Activated CD8-positive, alpha-beta memory T cell treated with anti-CD3 and anti-CD28 coated beads for 24 hours (primary cell): ENCODE data around the gene PRKAG2.

Experiments used
- DNase-seq: peaks from one replicate; pipeline ENCODE4 v3.0.0-alpha.2; 2020

The PRKAG2 gene

GRCh38 chr7:151720280-151720679 lies 156.6 kb downstream of the PRKAG2 start:
- no peak for DNase-seq

- no peak for DNase-seq
Observed at GRCh38 chr7:151719897-151720242, 157.0 kb downstream of the PRKAG2 start.

- DNase-seq: no peak
Observed at GRCh38 chr7:151719031-151719896, 157.7 kb downstream of the PRKAG2 start.

- no peak for DNase-seq
Observed at GRCh38 chr7:151717918-151718317, 159.0 kb downstream of the PRKAG2 start.

- no peak for DNase-seq
Observed at GRCh38 chr7:151717415-151717814, 159.5 kb downstream of the PRKAG2 start.

GRCh38 chr7:151716323-151716722 lies 160.6 kb downstream of the PRKAG2 start:
- DNase-seq: no peak

GRCh38 chr7:151715666-151716315 lies 161.1 kb downstream of the PRKAG2 start:
- DNase-seq: no peak

- DNase-seq: no peak
Observed at GRCh38 chr7:151714201-151714600, 162.7 kb downstream of the PRKAG2 start.

GRCh38 chr7:151712810-151713125 lies 164.1 kb downstream of the PRKAG2 start:
- no peak for DNase-seq

GRCh38 chr7:151711906-151712809 lies 164.8 kb downstream of the PRKAG2 start:
- DNase-seq: no peak

- no peak for DNase-seq
Observed at GRCh38 chr7:151711435-151711872, 165.5 kb downstream of the PRKAG2 start.

- DNase-seq: no peak
Observed at GRCh38 chr7:151710646-151711434, 166.1 kb downstream of the PRKAG2 start.

- no peak for DNase-seq
Observed at GRCh38 chr7:151710121-151710640, 166.7 kb downstream of the PRKAG2 start.

- no peak for DNase-seq
Observed at GRCh38 chr7:151709141-151710038, 167.5 kb downstream of the PRKAG2 start.

- no peak for DNase-seq
Observed at GRCh38 chr7:151708610-151709009, 168.3 kb downstream of the PRKAG2 start.

- no peak for DNase-seq
Observed at GRCh38 chr7:151707757-151708156, 169.2 kb downstream of the PRKAG2 start.

GRCh38 chr7:151707105-151707469 lies 169.8 kb downstream of the PRKAG2 start:
- no peak for DNase-seq

- no peak for DNase-seq
Observed at GRCh38 chr7:151706277-151707104, 170.4 kb downstream of the PRKAG2 start.

- peak; percentile 63 for DNase-seq
Observed at GRCh38 chr7:151705636-151706276, 171.2 kb downstream of the PRKAG2 start.
